Measurements from ENCODE around the gene BAG1.

The BAG1 gene

GRCh38 chr9:33267151-33267767 lies 2.8 kb upstream of the BAG1 start:
- no peak overlapping the region for H3K4me3 ChIP-seq (replicated peaks; ENCODE audit: low read depth, low read length)
- TF ChIP-seq CTCF (IDR thresholded peaks at IDR 0.05; ENCODE audit: low read depth, low read length, missing control alignments): no peak
- no peak for DNase-seq (ENCODE audit: extremely low read depth, low read depth)

DNA sequence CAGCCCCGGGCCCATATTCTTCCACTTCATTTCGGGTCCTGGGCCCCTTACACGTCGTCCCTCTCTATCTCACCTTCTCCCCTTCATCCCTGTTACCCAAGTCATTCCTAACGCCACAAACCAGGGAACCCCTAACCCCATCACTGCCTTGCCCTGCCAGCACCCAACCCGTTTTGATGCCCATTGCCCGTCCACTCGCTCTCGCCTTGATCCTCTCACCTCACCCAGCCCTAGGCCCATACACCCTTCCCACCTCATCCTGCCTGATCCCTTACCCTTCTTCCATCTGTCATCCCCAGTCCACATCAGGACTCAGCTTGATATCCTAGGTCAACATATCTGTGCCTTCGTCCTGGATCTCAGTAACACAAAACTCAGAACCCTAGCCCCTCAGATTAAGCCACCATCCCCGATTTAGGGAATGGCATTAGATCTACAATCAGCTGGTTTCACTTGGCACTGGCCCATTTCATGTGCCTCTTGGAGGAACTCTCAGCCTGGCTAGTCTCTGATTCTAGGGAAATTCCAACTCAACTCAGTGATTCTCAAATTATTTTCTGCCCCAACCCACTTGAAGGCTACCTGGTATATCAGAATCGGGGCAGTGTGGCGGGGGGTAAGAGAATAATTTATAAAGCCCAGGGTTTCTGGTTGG lies 830 bp upstream of the BAG1 start:
- H3K4me3 ChIP-seq (replicated peaks; ENCODE audit: low read depth, low read length): peak overlapping the region; percentile 99
- no peak for DNase-seq (ENCODE audit: extremely low read depth, low read depth)
- TF ChIP-seq CTCF (IDR thresholded peaks at IDR 0.05; ENCODE audit: low read depth, low read length, missing control alignments): no peak

DNA sequence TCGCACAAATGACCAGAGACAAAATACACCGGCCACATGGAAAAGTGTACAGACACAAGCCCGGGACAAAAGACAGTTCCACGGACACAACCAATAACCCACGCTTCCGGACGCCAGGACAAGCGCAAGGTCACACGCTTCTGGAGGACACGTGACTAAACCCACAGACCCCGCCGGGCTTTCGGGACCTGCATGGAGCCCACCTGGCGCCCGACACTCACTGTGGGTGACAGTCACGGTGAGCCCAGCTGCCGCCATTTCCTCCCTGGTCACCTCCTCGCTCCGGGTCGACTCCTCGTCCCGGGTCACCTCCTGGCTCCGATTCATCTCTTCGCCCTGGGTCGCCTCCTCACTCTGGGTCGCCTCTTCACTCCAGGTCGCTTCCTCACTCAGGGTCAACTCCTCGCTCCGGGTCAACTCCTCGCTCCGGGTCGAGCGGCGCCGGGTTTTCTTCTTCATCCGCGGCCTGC lies 470 bp downstream of the BAG1 start:
- no peak for DNase-seq (ENCODE audit: extremely low read depth, low read depth)

DNA sequence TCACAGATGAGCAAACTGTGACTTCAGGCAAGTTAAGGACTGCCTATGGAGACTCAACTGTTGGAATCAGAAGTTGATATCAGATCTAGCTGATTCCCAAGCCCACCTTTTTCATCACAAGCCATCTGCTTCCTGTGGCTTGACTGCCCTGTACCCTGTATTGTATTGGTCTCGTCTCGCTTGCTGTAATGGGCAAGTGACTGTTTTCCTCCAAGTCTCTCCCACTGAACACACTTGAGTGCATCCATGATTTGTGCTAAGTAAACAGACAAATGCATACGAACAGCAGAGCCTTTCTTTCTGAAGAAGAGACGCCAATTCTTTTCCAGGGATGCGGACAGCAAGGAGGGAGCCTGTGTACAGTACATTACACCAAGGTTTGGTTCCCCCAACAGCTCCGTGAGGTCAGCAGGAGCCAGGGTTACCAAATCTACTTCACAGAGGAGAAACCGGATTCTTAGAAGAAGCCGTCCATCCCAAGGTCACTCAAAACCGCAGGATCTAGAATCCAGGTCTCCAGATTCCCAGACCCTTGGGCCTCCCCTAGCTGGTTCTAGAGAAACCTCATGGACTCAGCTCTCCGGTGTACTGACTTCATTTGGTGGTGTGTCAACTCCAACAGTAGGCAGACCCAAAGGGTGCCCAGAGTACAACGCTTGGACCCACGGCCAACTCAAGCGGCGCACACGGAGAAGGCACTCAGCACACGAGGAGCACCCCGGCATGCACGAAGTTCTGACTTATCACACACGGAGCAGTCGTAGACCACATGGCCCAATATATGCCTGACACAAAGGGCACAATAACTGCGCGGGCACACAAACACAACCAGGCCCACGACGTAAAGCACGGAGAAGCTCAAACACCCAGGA lies 1.1 kb downstream of the BAG1 start:
- no peak for TF ChIP-seq CTCF (IDR thresholded peaks at IDR 0.05; ENCODE audit: low read depth, low read length, missing control alignments)
- DNase-seq (ENCODE audit: extremely low read depth, low read depth): no peak
- peak overlapping the region; percentile 99 for H3K4me3 ChIP-seq (replicated peaks; ENCODE audit: low read depth, low read length)

More for the DNA sequence above, 470 bp downstream of the BAG1 start:
- TF ChIP-seq CTCF (IDR thresholded peaks at IDR 0.05; ENCODE audit: low read depth, low read length, missing control alignments): no peak
- H3K4me3 ChIP-seq (replicated peaks; ENCODE audit: low read depth, low read length): peak overlapping the region; percentile 99

- DNase-seq (ENCODE audit: extremely low read depth, low read depth): no peak
- no peak for TF ChIP-seq CTCF (IDR thresholded peaks at IDR 0.05; ENCODE audit: low read depth, low read length, missing control alignments)
These were observed 4.1 kb downstream of the BAG1 start for GRCh38 chr9:33260372-33260771.

GRCh38 chr9:33257276-33257675 lies 7.2 kb downstream of the BAG1 start:
- H3K4me3 ChIP-seq (replicated peaks; ENCODE audit: low read depth, low read length): no peak overlapping the region
- no peak for TF ChIP-seq CTCF (IDR thresholded peaks at IDR 0.05; ENCODE audit: low read depth, low read length, missing control alignments)
- no peak for DNase-seq (ENCODE audit: extremely low read depth, low read depth)

More at GRCh38 chr9:33260372-33260771, 4.1 kb downstream of the BAG1 start:
- no peak overlapping the region for H3K4me3 ChIP-seq (replicated peaks; ENCODE audit: low read depth, low read length)

Measured in HFF-Myc (cell line).